Measurements from ENCODE around the gene COL4A6. TPM values are rescaled to one million over a fixed set of nuclear protein-coding genes. Genes with fewer than 3 reads are reported as not detected.

The COL4A6 gene
- total RNA-seq, 3 donors from 2014 or later: 6.9 to 13.9 (median 10.7) TPM

GRCh38 chrX:108132034-108132433 is 306.2 kb downstream of the COL4A6 start:
- H3K36me3 ChIP-seq: no peaks in the 10 kb centered on the region
- peaks cover 0 to 55% of the 10 kb centered on the region in 2 donors for H3K27me3 ChIP-seq
- H3K9me3 ChIP-seq: no peaks in the 10 kb centered on the region
- no peaks in the 10 kb centered on the region for H3K4me1 ChIP-seq
- no peak overlapping the region for H3K4me3 ChIP-seq
- no peak overlapping the region for H3K27ac ChIP-seq
- DNase-seq (ENCODE audit: low spot score in 2 of 2): no peak
- TF ChIP-seq CTCF (IDR thresholded peaks at IDR 0.05): no peak
- TF ChIP-seq POLR2AphosphoS5 (IDR thresholded peaks at IDR 0.05): no peak
- TF ChIP-seq POLR2A (IDR thresholded peaks at IDR 0.05): no peak
- intact Hi-C loops (cut with DNase I; ENCODE audit: low total_unique reads): no loop called here

GRCh38 chrX:108131471-108131870 is 306.8 kb downstream of the COL4A6 start:
- no peak for DNase-seq (ENCODE audit: low spot score in 2 of 2)
- intact Hi-C loops (cut with DNase I; ENCODE audit: low total_unique reads): no loop called here
- H3K9me3 ChIP-seq: no peaks in the 10 kb centered on the region
- no peaks in the 10 kb centered on the region for H3K36me3 ChIP-seq
- H3K4me3 ChIP-seq: no peak overlapping the region
- no peaks in the 10 kb centered on the region for H3K4me1 ChIP-seq
- peaks cover 0 to 57% of the 10 kb centered on the region in 2 donors for H3K27me3 ChIP-seq
- TF ChIP-seq CTCF (IDR thresholded peaks at IDR 0.05) (no peak), POLR2A (IDR thresholded peaks at IDR 0.05) (no peak), POLR2AphosphoS5 (IDR thresholded peaks at IDR 0.05) (no peak)
- no peak overlapping the region for H3K27ac ChIP-seq

GRCh38 chrX:108130889-108131288 is 307.3 kb downstream of the COL4A6 start:
- Histone ChIP-seq H3K36me3 (no peaks in the 10 kb centered on the region), H3K4me3 (no peak overlapping the region), H3K9me3 (no peaks in the 10 kb centered on the region), H3K4me1 (no peaks in the 10 kb centered on the region), H3K27me3 (peaks cover 0 to 56% of the 10 kb centered on the region in 2 donors), H3K27ac (no peak overlapping the region)
- DNase-seq (ENCODE audit: low spot score in 2 of 2): no peak
- intact Hi-C loops (cut with DNase I; ENCODE audit: low total_unique reads): no loop called here
- TF ChIP-seq POLR2AphosphoS5 (IDR thresholded peaks at IDR 0.05) (no peak), CTCF (IDR thresholded peaks at IDR 0.05) (no peak), POLR2A (IDR thresholded peaks at IDR 0.05) (no peak)

- H3K9me3 ChIP-seq: no peaks in the 10 kb centered on the region
- H3K27ac ChIP-seq: no peak overlapping the region
- intact Hi-C loops (cut with DNase I; ENCODE audit: low total_unique reads): no loop called here
- peaks cover 0 to 4% of the 10 kb centered on the region in 2 donors for H3K4me1 ChIP-seq
- peaks cover 0 to 34% of the 10 kb centered on the region in 2 donors for H3K27me3 ChIP-seq
- no peak for DNase-seq (ENCODE audit: low spot score in 2 of 2)
- TF ChIP-seq POLR2AphosphoS5 (IDR thresholded peaks at IDR 0.05): no peak
- TF ChIP-seq CTCF (IDR thresholded peaks at IDR 0.05): no peak
- TF ChIP-seq POLR2A (IDR thresholded peaks at IDR 0.05): no peak
- no peak overlapping the region for H3K4me3 ChIP-seq
- no peaks in the 10 kb centered on the region for H3K36me3 ChIP-seq
These were observed 311.1 kb downstream of the COL4A6 start for GRCh38 chrX:108127152-108127551.

GRCh38 chrX:108126661-108127060 is 311.6 kb downstream of the COL4A6 start:
- no peak for TF ChIP-seq CTCF (IDR thresholded peaks at IDR 0.05)
- no peak for TF ChIP-seq POLR2AphosphoS5 (IDR thresholded peaks at IDR 0.05)
- no peak for TF ChIP-seq POLR2A (IDR thresholded peaks at IDR 0.05)
- Histone ChIP-seq H3K4me3 (no peak overlapping the region), H3K27ac (no peak overlapping the region), H3K27me3 (peaks cover 0 to 29% of the 10 kb centered on the region in 2 donors), H3K4me1 (peaks cover 0 to 4% of the 10 kb centered on the region in 2 donors), H3K9me3 (no peaks in the 10 kb centered on the region), H3K36me3 (no peaks in the 10 kb centered on the region)
- intact Hi-C loops (cut with DNase I; ENCODE audit: low total_unique reads): no loop called here
- DNase-seq (ENCODE audit: low spot score in 2 of 2): no peak

Measured in breast epithelium (tissue), 4 donors.